SU-DHL-6 (cell line): ENCODE measurements around the gene TMEM187.

Source experiments
- H2AFZ ChIP-seq: fragments of 200-600 bp; sonication (generic); 2 replicates; pipeline ENCODE4 v1.6.1; 2014; ENCODE audit warnings: low read depth, mild to moderate bottlenecking, moderate library complexity, mixed read lengths, antibody characterized with exemption, low read length; ENCODE audit not compliant: severe bottlenecking
- H3F3A ChIP-seq: fragments of 200-600 bp; shearing (Covaris generic); 2 replicates; pipeline ENCODE4 v1.6.0; 2016; ENCODE audit warnings: antibody characterized with exemption, mild to moderate bottlenecking; ENCODE audit not compliant: insufficient read depth
- H3K27ac ChIP-seq: fragments of 200-600 bp; sonication (generic); 2 replicates; pipeline ENCODE4 v1.5.1; 2016; ENCODE audit warnings: low read depth, mild to moderate bottlenecking, low read length, moderate library complexity, mixed read lengths
- H3K27me3 ChIP-seq: fragments of 200-600 bp; sonication (generic), shearing (Covaris generic); 2 replicates; pipeline ENCODE4 v1.6.0; 2014; ENCODE audit warnings: mild to moderate bottlenecking, low read length
- H3K36me3 ChIP-seq: fragments of 200-600 bp; sonication (generic); 2 replicates; pipeline ENCODE4 v1.6.1; 2014; ENCODE audit warnings: mild to moderate bottlenecking, low read length, mixed read lengths
- H3K4me2 ChIP-seq: fragments of 300-600, 200-600 bp; shearing (Covaris generic), sonication (generic); 2 replicates; pipeline ENCODE4 v1.6.0; 2014; ENCODE audit warnings: low read length, low read depth, mild to moderate bottlenecking; ENCODE audit not compliant: poor library complexity, severe bottlenecking
- H3K4me3 ChIP-seq: fragments of 200-600 bp; sonication (generic); 2 replicates; pipeline ENCODE4 v1.5.1; 2014; ENCODE audit warnings: antibody characterized with exemption, low read length, mild to moderate bottlenecking, mixed read lengths; ENCODE audit not compliant: insufficient read depth, poor library complexity, severe bottlenecking
- H3K79me2 ChIP-seq: fragments of 200-600 bp; sonication (generic); 2 replicates; pipeline ENCODE4 v1.6.1; 2014; ENCODE audit warnings: mild to moderate bottlenecking, low read length, moderate library complexity; ENCODE audit not compliant: insufficient read depth
- H3K9ac ChIP-seq: fragments of 200-600 bp; sonication (generic); 2 replicates; pipeline ENCODE4 v1.7.0; 2014; ENCODE audit warnings: mild to moderate bottlenecking, low read length
- H3K9me2 ChIP-seq: fragments of 200-600 bp; sonication (generic); replicated peaks from 2 replicates; pipeline ENCODE4 v1.6.1; 2014; ENCODE audit warnings: low read length; ENCODE audit not compliant: insufficient read depth
- H3K9me3 ChIP-seq: fragments of 200-600 bp; sonication (generic); 2 replicates; pipeline ENCODE4 v1.6.1; 2014; ENCODE audit warnings: low read length, mixed read lengths; ENCODE audit not compliant: insufficient read depth
- H4K20me1 ChIP-seq: fragments of 200-600 bp; sonication (generic); 2 replicates; pipeline ENCODE4 v1.6.1; 2014; ENCODE audit warnings: low read depth, mild to moderate bottlenecking, antibody characterized with exemption, low read length, moderate library complexity, mixed read lengths
- CTCF ChIP-seq: fragments of 200-600 bp; sonication (generic); IDR thresholded peaks from one replicate; pipeline ENCODE4 v1.5.1; 2017; ENCODE audit warnings: antibody characterized with exemption, mild to moderate bottlenecking, low read length, moderate library complexity; ENCODE audit not compliant: insufficient read depth, poor library complexity, severe bottlenecking
- EZH2phosphoT487 ChIP-seq: fragments of 200-600 bp; sonication (generic), shearing (Covaris generic); conservative IDR thresholded peaks from 2 replicates; pipeline ENCODE4 v1.6.1; 2018; ENCODE audit warnings: mild to moderate bottlenecking, antibody characterized with exemption, low read length, moderate library complexity, mixed read lengths

Gene TMEM187

GRCh38 chrX:153965406-153965805 lies 7.1 kb upstream of the TMEM187 start:
- Histone ChIP-seq H2AFZ (no peak overlapping the region), H4K20me1 (peaks cover 19% of the 10 kb centered on the region), H3F3A (no peaks in the 10 kb centered on the region), H3K4me2 (no peak overlapping the region), H3K9me2 (no peaks in the 10 kb centered on the region), H3K9me3 (no peaks in the 10 kb centered on the region), H3K27me3 (no peaks in the 10 kb centered on the region), H3K4me3 (no peak overlapping the region), H3K9ac (no peak overlapping the region), H3K79me2 (peaks cover 89% of the 10 kb centered on the region), H3K36me3 (0 out of 2 replicates have a peak, but pooled peaks cover 4% of the 10 kb centered on the region), H3K27ac (no peak overlapping the region)
- TF ChIP-seq EZH2phosphoT487: no peak
- TF ChIP-seq CTCF: no peak

GRCh38 chrX:153966283-153966688 lies 6.3 kb upstream of the TMEM187 start:
- H3K9ac ChIP-seq: peak overlapping the region; percentile 100
- peaks cover 19% of the 10 kb centered on the region for H4K20me1 ChIP-seq
- H3K9me3 ChIP-seq: no peaks in the 10 kb centered on the region
- H3K9me2 ChIP-seq: no peaks in the 10 kb centered on the region
- H2AFZ ChIP-seq: no peak overlapping the region
- no peaks in the 10 kb centered on the region for H3F3A ChIP-seq
- H3K4me2 ChIP-seq: peak overlapping the region; percentile 96
- H3K79me2 ChIP-seq: peaks cover 98% of the 10 kb centered on the region
- H3K27ac ChIP-seq: no peak overlapping the region
- H3K36me3 ChIP-seq: 0 out of 2 replicates have a peak, but pooled peaks cover 4% of the 10 kb centered on the region
- H3K4me3 ChIP-seq: peak overlapping the region; percentile 10
- no peak for TF ChIP-seq CTCF
- TF ChIP-seq EZH2phosphoT487: no peak
- no peaks in the 10 kb centered on the region for H3K27me3 ChIP-seq

GRCh38 chrX:153966841-153967535 lies 5.6 kb upstream of the TMEM187 start:
- Histone ChIP-seq H3K36me3 (0 out of 2 replicates have a peak, but pooled peaks cover 4% of the 10 kb centered on the region), H4K20me1 (peaks cover 19% of the 10 kb centered on the region), H3K9me2 (no peaks in the 10 kb centered on the region), H3K27me3 (no peaks in the 10 kb centered on the region), H3K9ac (peak overlapping the region; percentile 100), H3K27ac (no peak overlapping the region; the same call in 1 of the 2 replicates), H3K79me2 (peaks cover 94% of the 10 kb centered on the region), H3K9me3 (no peaks in the 10 kb centered on the region), H3F3A (no peaks in the 10 kb centered on the region), H3K4me2 (peak overlapping the region; percentile 96), H2AFZ (no peak overlapping the region), H3K4me3 (peak overlapping the region; percentile 96)
- TF ChIP-seq CTCF: no peak
- TF ChIP-seq EZH2phosphoT487: no peak
